Measurements from ENCODE around the gene SH2D2A. TPM values are rescaled to one million over a fixed set of nuclear protein-coding genes. Genes with fewer than 3 reads are reported as not detected.

The SH2D2A gene
- total RNA-seq, 2 donors from 2014 or later: 0.81 to 1.1 TPM

GRCh38 chr1:156781585-156782186 lies 35.0 kb downstream of the SH2D2A start:
- peaks cover 3 to 24% of the 10 kb centered on the region in 2 donors for H3K4me1 ChIP-seq (ENCODE audit: control insufficient read depth in 1 of 2, low read depth in 2 of 2)
- TF ChIP-seq CTCF (IDR thresholded peaks at IDR 0.05): no peak
- H3K9me3 ChIP-seq: no peaks in the 10 kb centered on the region
- no peak overlapping the region for H3K4me3 ChIP-seq
- no peak for ATAC-seq (ENCODE audit: insufficient number of reproducible peaks, low FRiP score, low read depth)
- no peak for DNase-seq (ENCODE audit: low spot score)
- H3K27ac ChIP-seq: no peak overlapping the region
- H3K36me3 ChIP-seq: peaks cover 29% of the 10 kb centered on the region
- H3K27me3 ChIP-seq (replicated peaks; ENCODE audit: insufficient read depth): no peaks in the 10 kb centered on the region

- H3K4me3 ChIP-seq: no peak overlapping the region
- DNase-seq (ENCODE audit: low spot score): no peak
- H3K36me3 ChIP-seq: peaks cover 4% of the 10 kb centered on the region
- H3K27me3 ChIP-seq (replicated peaks; ENCODE audit: insufficient read depth): no peaks in the 10 kb centered on the region
- no peaks in the 10 kb centered on the region for H3K9me3 ChIP-seq
- H3K27ac ChIP-seq: no peak overlapping the region
- ATAC-seq (ENCODE audit: insufficient number of reproducible peaks, low FRiP score, low read depth): no peak
- peaks cover 3 to 45% of the 10 kb centered on the region in 2 donors for H3K4me1 ChIP-seq (ENCODE audit: control insufficient read depth in 1 of 2, low read depth in 2 of 2)
- no peak for TF ChIP-seq CTCF (IDR thresholded peaks at IDR 0.05)
Measured at GRCh38 chr1:156777573-156777972, 39.1 kb downstream of the SH2D2A start.

- H3K36me3 ChIP-seq: no peaks in the 10 kb centered on the region
- H3K27me3 ChIP-seq (replicated peaks; ENCODE audit: insufficient read depth): no peaks in the 10 kb centered on the region
- TF ChIP-seq CTCF (IDR thresholded peaks at IDR 0.05): no peak
- H3K4me3 ChIP-seq: no peak overlapping the region
- ATAC-seq (ENCODE audit: insufficient number of reproducible peaks, low FRiP score, low read depth) (no peak), DNase-seq (ENCODE audit: low spot score) (no peak)
- no peak overlapping the region for H3K27ac ChIP-seq
- H3K9me3 ChIP-seq: no peaks in the 10 kb centered on the region
- peaks cover 3 to 48% of the 10 kb centered on the region in 2 donors for H3K4me1 ChIP-seq (ENCODE audit: control insufficient read depth in 1 of 2, low read depth in 2 of 2)
Measured at GRCh38 chr1:156776942-156777341, 39.7 kb downstream of the SH2D2A start.

DNA sequence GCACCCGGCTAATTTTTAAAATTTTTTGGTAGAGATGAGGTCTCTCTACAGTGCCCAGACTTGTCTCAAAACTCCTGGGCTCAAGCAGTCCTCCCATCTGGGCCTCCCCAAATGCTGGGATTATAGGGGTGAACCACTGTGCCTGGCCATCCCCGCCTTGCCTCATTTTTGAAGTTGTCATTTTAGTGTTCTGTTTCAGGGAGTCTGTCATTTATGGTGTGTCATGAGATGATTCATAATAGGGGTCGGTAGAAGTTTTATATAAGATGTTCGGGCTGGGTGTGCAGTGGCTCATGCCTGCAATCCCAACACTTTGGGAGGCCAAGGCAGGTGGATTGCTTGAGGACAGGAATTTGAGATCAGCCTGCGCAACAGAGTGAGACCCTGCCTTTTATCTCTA lies 40.8 kb downstream of the SH2D2A start:
- peaks cover 4 to 46% of the 10 kb centered on the region in 2 donors for H3K4me1 ChIP-seq (ENCODE audit: control insufficient read depth in 1 of 2, low read depth in 2 of 2)
- H3K36me3 ChIP-seq: no peaks in the 10 kb centered on the region
- H3K4me3 ChIP-seq: no peak overlapping the region
- no peak for DNase-seq (ENCODE audit: low spot score)
- H3K27ac ChIP-seq: no peak overlapping the region
- no peak for TF ChIP-seq CTCF (IDR thresholded peaks at IDR 0.05)
- H3K9me3 ChIP-seq: no peaks in the 10 kb centered on the region
- no peak for ATAC-seq (ENCODE audit: insufficient number of reproducible peaks, low FRiP score, low read depth)
- no peaks in the 10 kb centered on the region for H3K27me3 ChIP-seq (replicated peaks; ENCODE audit: insufficient read depth)

DNA sequence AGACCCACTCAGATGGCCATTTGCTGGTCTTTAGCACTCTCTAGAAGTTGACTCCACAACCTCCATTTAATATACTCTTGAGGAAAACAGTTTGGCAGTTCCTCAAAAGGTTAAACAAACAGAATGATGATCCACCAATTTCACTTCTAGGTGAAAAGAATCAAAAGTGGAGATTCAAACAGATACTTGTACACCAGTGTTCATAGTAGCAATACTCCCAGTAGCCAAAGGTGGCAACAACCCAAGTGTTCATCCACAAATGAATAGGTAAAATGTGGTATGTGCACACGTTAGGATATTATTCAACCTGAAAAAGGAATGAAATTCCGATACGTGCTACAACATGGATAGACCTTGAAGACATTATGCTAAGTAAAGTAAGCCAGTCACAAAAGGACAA lies 43.0 kb downstream of the SH2D2A start:
- H3K27me3 ChIP-seq (replicated peaks; ENCODE audit: insufficient read depth): no peaks in the 10 kb centered on the region
- no peaks in the 10 kb centered on the region for H3K36me3 ChIP-seq
- H3K4me1 ChIP-seq (ENCODE audit: control insufficient read depth in 1 of 2, low read depth in 2 of 2): peaks cover 12 to 65% of the 10 kb centered on the region in 2 donors
- no peaks in the 10 kb centered on the region for H3K9me3 ChIP-seq
- ATAC-seq (ENCODE audit: insufficient number of reproducible peaks, low FRiP score, low read depth) (no peak), DNase-seq (ENCODE audit: low spot score) (no peak)
- no peak overlapping the region for H3K4me3 ChIP-seq
- no peak for TF ChIP-seq CTCF (IDR thresholded peaks at IDR 0.05)
- H3K27ac ChIP-seq: no peak overlapping the region

Measured in thoracic aorta (tissue), 2 donors.